ENCODE data around the gene TAS2R19.

TAS2R19 gene

GRCh38 chr12:10986812-10987211 is 35.6 kb downstream of the TAS2R19 start, which contains the start of gene TAS2R50:
Gene TAS2R50 (minus strand): TSS chr12:10986912. CDS start chr12:10986860, 52 bp downstream.
- no peak for DNase-seq

- DNase-seq = peak; percentile 53
These were observed 40.2 kb downstream of the TAS2R19 start for GRCh38 chr12:10982244-10982643.

GRCh38 chr12:10974965-10975364 is 47.5 kb downstream of the TAS2R19 start:
- no peak for DNase-seq
